K562 (cell line): ENCODE measurements around the gene ERAP2.

Source experiments
- CBX8 ChIP-seq: fragments of 200-600 bp; sonication (generic); IDR thresholded peaks from 2 replicates; pipeline ENCODE4 v1.6.1; 2012; ENCODE audit warnings: borderline replicate concordance, mixed run types, low read depth, mild to moderate bottlenecking, moderate library complexity, mixed read lengths, low read length, control low read depth, inconsistent platforms; ENCODE audit not compliant: poor library complexity, severe bottlenecking; ENCODE audit errors: extremely low read depth
- HMGN3 ChIP-seq: IDR thresholded peaks from 2 replicates; pipeline ENCODE4 v1.6.1; 2011; ENCODE audit warnings: borderline replicate concordance, low read depth, mild to moderate bottlenecking, mixed read lengths, low read length; ENCODE audit not compliant: insufficient read length; ENCODE audit errors: extremely low read depth
- LARP7 ChIP-seq: fragments of 450-650 bp; IDR thresholded peaks from 2 replicates; pipeline ENCODE4 v1.6.1; 2016
- MAZ ChIP-seq, 2 experiments: fragments of 450-650 bp in 1 of 2; sonication (generic) in 1 of 2; formaldehyde crosslinking; IDR thresholded peaks in 1 of 2; conservative IDR thresholded peaks in 1 of 2; 2 replicates each; pipeline versions ENCODE4 v1.4.0 to v1.5.0; 2020; ENCODE audit warnings: mild to moderate bottlenecking in 1 of 2, missing genetic modification reagents in 1 of 2
- TAF15 ChIP-seq: fragments of 200-400 bp; formaldehyde crosslinking; IDR thresholded peaks from 2 replicates; pipeline ENCODE4 v1.6.1; 2017; ENCODE audit warnings: mild to moderate bottlenecking, low read depth, low read length, moderate library complexity
- TCF7 ChIP-seq: sonication (generic); IDR thresholded peaks from 2 replicates; pipeline ENCODE4 v1.6.1; 2016; ENCODE audit warnings: antibody characterized with exemption, borderline replicate concordance
- ZKSCAN8 ChIP-seq: fragments of 200-800 bp; sonication (Bioruptor generic); IDR thresholded peaks from 2 replicates; pipeline ENCODE4 v1.6.1; 2016; ENCODE audit warnings: missing genetic modification characterization, missing compliant biosample characterization
- TF ChIP-seq, protein P1 (sequence below), 3 experiments: IDR thresholded peaks in 2 of 3; conservative IDR thresholded peaks in 1 of 3; 2 replicates each; pipeline ENCODE4 v1.5.1; 2011 to 2012; ENCODE audit warnings: low read length in 3 of 3, mild to moderate bottlenecking in 3 of 3, control low read depth in 2 of 3, improper control_type of control experiment in 1 of 3, inconsistent platforms in 1 of 3, low read depth in 1 of 3, mixed read lengths in 1 of 3, moderate library complexity in 1 of 3; ENCODE audit not compliant: insufficient read depth in 2 of 3

- TF ChIP-seq TCF7, result no peak
- TF ChIP-seq, protein P1, sequence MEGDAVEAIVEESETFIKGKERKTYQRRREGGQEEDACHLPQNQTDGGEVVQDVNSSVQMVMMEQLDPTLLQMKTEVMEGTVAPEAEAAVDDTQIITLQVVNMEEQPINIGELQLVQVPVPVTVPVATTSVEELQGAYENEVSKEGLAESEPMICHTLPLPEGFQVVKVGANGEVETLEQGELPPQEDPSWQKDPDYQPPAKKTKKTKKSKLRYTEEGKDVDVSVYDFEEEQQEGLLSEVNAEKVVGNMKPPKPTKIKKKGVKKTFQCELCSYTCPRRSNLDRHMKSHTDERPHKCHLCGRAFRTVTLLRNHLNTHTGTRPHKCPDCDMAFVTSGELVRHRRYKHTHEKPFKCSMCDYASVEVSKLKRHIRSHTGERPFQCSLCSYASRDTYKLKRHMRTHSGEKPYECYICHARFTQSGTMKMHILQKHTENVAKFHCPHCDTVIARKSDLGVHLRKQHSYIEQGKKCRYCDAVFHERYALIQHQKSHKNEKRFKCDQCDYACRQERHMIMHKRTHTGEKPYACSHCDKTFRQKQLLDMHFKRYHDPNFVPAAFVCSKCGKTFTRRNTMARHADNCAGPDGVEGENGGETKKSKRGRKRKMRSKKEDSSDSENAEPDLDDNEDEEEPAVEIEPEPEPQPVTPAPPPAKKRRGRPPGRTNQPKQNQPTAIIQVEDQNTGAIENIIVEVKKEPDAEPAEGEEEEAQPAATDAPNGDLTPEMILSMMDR (IDR thresholded peaks at IDR 0.05 in 2 of 3, conservative IDR thresholded peaks at IDR 0.05 in 1 of 3; ENCODE audit: insufficient read depth in 2 of 3, low read depth in 1 of 3, low read length in 3 of 3), result peak in 1 of 3 experiments; percentile 38; a peak in 2 of 6 replicates
- no peak for TF ChIP-seq HMGN3
- TF ChIP-seq CBX8, result no peak
- no peak for TF ChIP-seq MAZ (CRISPR knock-in tag; conservative IDR thresholded peaks at IDR 0.05 in 1 of 2, IDR thresholded peaks at IDR 0.05 in 1 of 2)
- no peak for TF ChIP-seq LARP7
- TF ChIP-seq ZKSCAN8 (CRISPR knock-in tag), result no peak
- no peak for TF ChIP-seq TAF15
These were observed 20.5 kb downstream of the ERAP2 start for GRCh38 chr5:96896806-96897205.
